B cell (primary cell): ENCODE data around the gene DCDC1. TPM values are rescaled to one million over a fixed set of nuclear protein-coding genes. Genes with fewer than 3 reads are reported as not detected.

Experiments
- ATAC-seq: fragments of 200-7000 bp; cut with Tn5 transposase; one replicate; pipeline ENCODE4 v1.10.0; 2021; ENCODE audit warnings: low read depth, mild to moderate bottlenecking, moderate number of reproducible peaks, moderate library complexity
- CTCF ChIA-PET: fragments of 350-600 bp; sonication (Branson Sonifier 250); formaldehyde crosslinking; loops from one replicate; lab custom pipeline; 2021; ENCODE audit warnings: antibody characterized with exemption, inconsistent platforms; lab: Charles Lee
- POLR2A ChIA-PET: fragments of 350-600 bp; sonication (Branson Sonifier 250); formaldehyde crosslinking; loops from one replicate; lab custom pipeline; 2021; ENCODE audit warnings: antibody characterized with exemption; lab: Charles Lee
- DNase-seq: peaks from one replicate; pipeline ENCODE4 v3.0.0; 2013
- H2AFZ ChIP-seq: 2 replicates; pipeline ENCODE4 v1.6.1; 2012; ENCODE audit warnings: mild to moderate bottlenecking, low read depth, low read length; ENCODE audit not compliant: insufficient read depth, poor library complexity, severe bottlenecking
- H3K27ac ChIP-seq, 2 donors: 1 replicate in 1 of 2; 2 replicates in 1 of 2; pipeline ENCODE4 v1.5.1; 2012 to 2013; ENCODE audit warnings: low read length in 2 of 2, mild to moderate bottlenecking in 2 of 2, moderate library complexity in 1 of 2
- H3K27me3 ChIP-seq, 4 experiments: fragments of 200-600 bp in 1 of 4; sonication (generic) in 1 of 4; replicated peaks in 1 of 4; 1 replicate in 2 of 4; 2 replicates in 2 of 4; pipeline versions ENCODE4 v1.6.1 to v1.7.0; 2013 to 2016; ENCODE audit warnings: low read length in 3 of 4, mild to moderate bottlenecking in 2 of 4, mixed read lengths in 1 of 4, moderate library complexity in 1 of 4; ENCODE audit not compliant: insufficient read depth in 4 of 4, control insufficient read depth in 3 of 4; ENCODE audit errors: control extremely low read depth in 1 of 4
- H3K36me3 ChIP-seq, 2 experiments: replicated peaks in 1 of 2; 1 replicate in 1 of 2; 2 replicates in 1 of 2; pipeline versions ENCODE4 v1.6.1 to v1.7.1; 2013; ENCODE audit warnings: low read length in 1 of 2; ENCODE audit not compliant: insufficient read depth in 2 of 2, control insufficient read depth in 1 of 2; ENCODE audit errors: control extremely low read depth in 1 of 2, extremely low read depth in 1 of 2
- H3K4me1 ChIP-seq, 2 donors: fragments of 200-600 bp in 1 of 2; sonication (generic) in 1 of 2; 1 replicate in 1 of 2; 2 replicates in 1 of 2; pipeline versions ENCODE4 v1.5.1 to v1.6.1; 2013 to 2017; ENCODE audit warnings: low read length in 2 of 2; ENCODE audit not compliant: control insufficient read depth in 2 of 2, insufficient read depth in 2 of 2
- H3K4me2 ChIP-seq: replicated peaks from 2 replicates; pipeline ENCODE3; 2012; ENCODE audit warnings: mild to moderate bottlenecking, low read depth, low read length; ENCODE audit not compliant: poor library complexity, severe bottlenecking
- H3K4me3 ChIP-seq, 5 experiments: fragments of 200-600 bp in 1 of 5; sonication (generic) in 1 of 5; 1 replicate in 3 of 5; 2 replicates in 2 of 5; pipeline versions ENCODE4 v1.5.1 to v1.7.0; 2011 to 2016; ENCODE audit warnings: low read length in 4 of 5, mild to moderate bottlenecking in 4 of 5, low read depth in 2 of 5, control low read depth in 1 of 5, moderate library complexity in 1 of 5; ENCODE audit not compliant: insufficient read depth in 1 of 5; ENCODE audit errors: control extremely low read depth in 1 of 5, extremely low read depth in 1 of 5
- H3K79me2 ChIP-seq: fragments of 200-600 bp; sonication (generic); one replicate; pipeline ENCODE4 v1.6.0; 2016; ENCODE audit warnings: low read length; ENCODE audit not compliant: control insufficient read depth, insufficient read depth
- H3K9ac ChIP-seq: fragments of 200-600 bp; sonication (generic); 2 replicates; pipeline ENCODE4 v1.6.1; 2017; ENCODE audit warnings: mild to moderate bottlenecking, low read length, moderate library complexity
- H3K9me3 ChIP-seq, 3 donors: one replicate each; pipeline versions ENCODE4 v1.6.1 to v1.7.1; 2013; ENCODE audit warnings: low read length in 2 of 3; ENCODE audit not compliant: control insufficient read depth in 2 of 3, insufficient read depth in 1 of 3; ENCODE audit errors: control extremely low read depth in 1 of 3
- H4K20me1 ChIP-seq: 2 replicates; pipeline ENCODE4 v1.6.0; 2012; ENCODE audit warnings: mild to moderate bottlenecking, low read length; ENCODE audit not compliant: insufficient read depth, control insufficient read depth, poor library complexity, severe bottlenecking
- H3K27ac Mint-ChIP-seq: one replicate; pipeline ENCODE4 v1.8.0; 2021; ENCODE audit warnings: mixed read lengths
- H3K27me3 Mint-ChIP-seq: one replicate; pipeline ENCODE4 v1.8.0; 2021; ENCODE audit warnings: mixed read lengths
- H3K4me1 Mint-ChIP-seq: one replicate; pipeline ENCODE4 v1.8.0; 2021; ENCODE audit warnings: mixed read lengths
- H3K4me3 Mint-ChIP-seq: one replicate; pipeline ENCODE4 v1.8.0; 2021; ENCODE audit warnings: mixed read lengths
- H3K9me3 Mint-ChIP-seq: one replicate; pipeline ENCODE4 v1.8.0; 2022; ENCODE audit warnings: mixed read lengths; ENCODE audit not compliant: insufficient read depth
- CTCF ChIP-seq: fragments of 200-600 bp; IDR thresholded peaks from one replicate; pipeline ENCODE4 v1.8.0; 2022; ENCODE audit warnings: antibody characterized with exemption, mild to moderate bottlenecking
- EZH2 ChIP-seq: IDR thresholded peaks from 2 replicates; pipeline ENCODE4 v1.6.1; 2012; ENCODE audit warnings: borderline replicate concordance, low read depth, mild to moderate bottlenecking, moderate library complexity, low read length; ENCODE audit not compliant: insufficient read depth, poor library complexity, severe bottlenecking
- WGBS: methylation state at CpG from one replicate; pipeline ENCODE4 v1.1.5; 2013; ENCODE audit warnings: missing lambda C conversion rate; ENCODE audit not compliant: insufficient coverage; 5-methylcytosine and 5-hydroxymethylcytosine counted together
- intact Hi-C: fragments of 100-400 bp; cut with micrococcal nuclease; formaldehyde crosslinking; loops from one replicate; pipeline ENCODE4 v1.10.0; 2022
- polyA plus RNA-seq: library from polyadenylated mRNA; depleted of rRNA; stranded (reverse); fragments of >200 nt; gene quantifications from 2 replicates; pipeline ENCODE4 v1.2.3, GENCODE V29; 2012
- total RNA-seq, 2 donors: library from RNA; stranded (reverse); fragments of 120-200 nt in 1 of 2; gene quantifications; 1 replicate in 1 of 2; 2 replicates in 1 of 2; pipeline versions ENCODE4 v1.2.3 to v1.2.4, GENCODE V29; 2013 to 2022

DCDC1 gene
- total and polyA plus RNA-seq, 2 donors (not counting 1 experiment from before 2014, with no cell fraction given) = not detected

DNA sequence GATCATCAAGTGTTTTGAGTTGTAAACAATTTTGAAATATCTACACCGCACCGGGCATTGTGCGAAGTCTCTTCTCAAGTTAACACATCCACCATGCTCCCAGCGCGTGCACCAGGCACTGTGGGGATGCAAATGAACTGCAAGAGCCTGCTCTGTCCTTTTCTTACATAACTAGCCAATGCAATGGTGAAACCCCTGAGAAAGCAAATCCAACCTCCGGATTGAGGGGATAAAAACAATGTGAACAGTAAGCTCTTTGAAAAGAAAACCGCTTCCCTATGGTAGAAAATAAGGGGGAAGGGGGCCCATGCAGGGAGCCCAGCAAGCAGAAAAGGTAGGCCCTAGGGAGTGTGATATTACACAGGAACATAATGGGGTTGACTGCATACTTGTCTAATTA is 508.5 kb downstream of the DCDC1 start:
- ATAC-seq = no peak

DNA sequence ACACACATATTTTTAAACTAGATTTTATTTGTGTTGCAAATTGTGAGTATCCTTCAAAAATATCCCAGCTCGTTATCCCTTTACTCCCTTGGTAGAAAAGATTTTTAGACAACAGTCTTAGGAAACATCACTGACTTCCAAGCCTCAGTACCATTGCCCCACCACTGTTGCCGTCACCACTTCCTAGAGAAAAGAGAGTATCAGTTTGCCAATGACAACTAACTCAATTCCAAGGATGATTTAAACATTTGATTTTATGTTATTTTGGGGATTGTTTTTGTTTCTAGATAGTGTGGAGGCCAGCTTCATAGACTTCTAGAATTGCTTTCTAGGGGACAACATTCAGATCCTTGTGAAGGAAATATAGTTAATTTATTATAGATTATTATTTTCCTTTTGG is 509.4 kb downstream of the DCDC1 start:
- POLR2A ChIA-PET = no interaction called here
- TF ChIP-seq CTCF = no peak
- TF ChIP-seq EZH2 = no peak

More for the DNA sequence above, 508.5 kb downstream of the DCDC1 start:
- Histone ChIP-seq H3K9ac (no peak overlapping the region), H4K20me1 (no peaks in the 10 kb centered on the region), H2AFZ (no peak overlapping the region), H3K4me3 (no peak overlapping the region), H3K4me1 (no peaks in the 10 kb centered on the region), H3K79me2 (no peaks in the 10 kb centered on the region), H3K27ac (no peak overlapping the region), H3K4me2 (no peak overlapping the region), H3K27me3 (no peaks in the 10 kb centered on the region), H3K36me3 (no peaks in the 10 kb centered on the region), H3K9me3 (no peaks in the 10 kb centered on the region)
- no peaks in the 10 kb centered on the region for H3K27me3 Mint-ChIP-seq
- ChIA-PET POLR2A (no interaction called here), CTCF (no interaction called here)
- no peaks in the 10 kb centered on the region for H3K9me3 Mint-ChIP-seq
- DNase-seq = no peak
- no peak for TF ChIP-seq EZH2
- no peak overlapping the region for H3K4me3 Mint-ChIP-seq
- intact Hi-C loops = no loop called here
- no peaks in the 10 kb centered on the region for H3K4me1 Mint-ChIP-seq
- WGBS = 97% methylated on average over 6 of the region's 7 CpGs
- H3K27ac Mint-ChIP-seq = no peak overlapping the region

More for the DNA sequence above, 509.4 kb downstream of the DCDC1 start:
- H3K4me1 ChIP-seq = no peaks in the 10 kb centered on the region
- H2AFZ ChIP-seq = no peak overlapping the region
- Mint-ChIP-seq H3K27me3 (no peaks in the 10 kb centered on the region), H3K4me1 (no peaks in the 10 kb centered on the region), H3K4me3 (no peak overlapping the region), H3K9me3 (no peaks in the 10 kb centered on the region), H3K27ac (no peak overlapping the region)
- no peaks in the 10 kb centered on the region for H3K9me3 ChIP-seq
- no peak overlapping the region for H3K9ac ChIP-seq
- CTCF ChIA-PET = no interaction called here
- H4K20me1 ChIP-seq = no peaks in the 10 kb centered on the region
- DNase-seq = no peak
- H3K4me2 ChIP-seq = no peak overlapping the region
- H3K4me3 ChIP-seq = no peak overlapping the region
- no peak overlapping the region for H3K27ac ChIP-seq
- no peaks in the 10 kb centered on the region for H3K36me3 ChIP-seq
- intact Hi-C loops = no loop called here
- H3K27me3 ChIP-seq = no peaks in the 10 kb centered on the region
- no peak for ATAC-seq
- no peaks in the 10 kb centered on the region for H3K79me2 ChIP-seq
- 60% methylated on average over 1 of the region's 2 CpGs for WGBS
